ENCODE measurements around the gene COG7. TPM values are rescaled to one million over a fixed set of nuclear protein-coding genes. Genes with fewer than 3 reads are reported as not detected.
A peak's percentile ranks its signal among the peaks of the same experiment; 100 is the strongest.

COG7 gene
- total and polyA plus RNA-seq, 2 donors (not counting 3 experiments of a cell fraction or from before 2014, with no cell fraction given), result 24.1 to 42.0 TPM

DNA sequence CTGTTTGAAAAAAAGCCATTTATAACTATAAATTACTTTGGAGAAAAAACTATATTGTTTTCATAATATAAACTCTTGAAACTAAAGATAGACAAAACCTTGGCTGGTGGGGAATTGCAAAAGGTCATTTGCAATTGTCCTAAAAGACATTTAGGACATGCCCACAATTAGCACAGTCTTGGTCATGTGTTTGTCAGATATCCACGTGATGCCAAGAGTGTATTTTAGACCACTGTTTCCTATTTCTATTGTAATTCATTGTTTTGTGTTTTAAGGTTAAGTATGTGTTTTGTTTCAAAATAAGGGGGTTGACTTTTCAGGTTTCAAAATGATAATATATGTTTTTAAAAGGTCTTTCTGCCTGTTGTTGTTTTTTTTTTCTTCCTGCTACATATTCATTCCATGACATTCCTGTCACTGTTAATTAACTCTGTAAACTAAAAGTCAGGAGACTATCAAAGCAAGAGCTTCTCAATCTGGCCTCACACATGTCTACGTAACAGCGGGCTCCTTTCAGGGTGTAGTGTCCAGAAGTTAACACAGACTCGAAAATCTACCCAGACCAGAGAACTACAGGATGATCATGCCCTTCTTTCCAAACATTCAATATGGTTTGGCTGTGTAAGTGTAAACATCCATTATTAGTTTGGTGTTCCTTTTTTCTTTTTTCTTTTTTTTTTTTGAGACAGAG lies 58.7 kb downstream of the COG7 start:
- intact Hi-C loops (cut with micrococcal nuclease), result loop anchor here (5.0 kb wide), 1 partner anchor 38 kb away; no protein-coding TSS in a partner anchor
- dilution Hi-C loops (cut with MboI; ENCODE audit: extremely low pct_ligation_motif_present, low sequenced_read_pairs), result no loop called here
- no peaks in the 10 kb centered on the region for H4K20me1 ChIP-seq (replicated peaks; ENCODE audit: control insufficient read depth, extremely low read depth, insufficient read depth, low read length)
- H3K27ac ChIP-seq (ENCODE audit: insufficient read depth, low read depth, low read length), result peak overlapping the region; percentile 12
- no peak for TF ChIP-seq POLR2A (IDR thresholded peaks at IDR 0.05; ENCODE audit: low read depth, low read length)
- TF ChIP-seq JUN (IDR thresholded peaks at IDR 0.05; ENCODE audit: borderline replicate concordance, insufficient read depth, insufficient read length, low read depth), result no peak
- TF ChIP-seq GATA2 (IDR thresholded peaks at IDR 0.05; ENCODE audit: insufficient read depth, insufficient read length, low read depth, low read length), result no peak
- TF ChIP-seq, protein P1, sequence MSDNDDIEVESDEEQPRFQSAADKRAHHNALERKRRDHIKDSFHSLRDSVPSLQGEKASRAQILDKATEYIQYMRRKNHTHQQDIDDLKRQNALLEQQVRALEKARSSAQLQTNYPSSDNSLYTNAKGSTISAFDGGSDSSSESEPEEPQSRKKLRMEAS (IDR thresholded peaks at IDR 0.05; ENCODE audit: insufficient read depth, insufficient read length), result peak; percentile 36
- no peak for TF ChIP-seq EZH2 (IDR thresholded peaks at IDR 0.05; ENCODE audit: borderline replicate concordance, low read depth, low read length, severe bottlenecking)
- TF ChIP-seq, protein P2, sequence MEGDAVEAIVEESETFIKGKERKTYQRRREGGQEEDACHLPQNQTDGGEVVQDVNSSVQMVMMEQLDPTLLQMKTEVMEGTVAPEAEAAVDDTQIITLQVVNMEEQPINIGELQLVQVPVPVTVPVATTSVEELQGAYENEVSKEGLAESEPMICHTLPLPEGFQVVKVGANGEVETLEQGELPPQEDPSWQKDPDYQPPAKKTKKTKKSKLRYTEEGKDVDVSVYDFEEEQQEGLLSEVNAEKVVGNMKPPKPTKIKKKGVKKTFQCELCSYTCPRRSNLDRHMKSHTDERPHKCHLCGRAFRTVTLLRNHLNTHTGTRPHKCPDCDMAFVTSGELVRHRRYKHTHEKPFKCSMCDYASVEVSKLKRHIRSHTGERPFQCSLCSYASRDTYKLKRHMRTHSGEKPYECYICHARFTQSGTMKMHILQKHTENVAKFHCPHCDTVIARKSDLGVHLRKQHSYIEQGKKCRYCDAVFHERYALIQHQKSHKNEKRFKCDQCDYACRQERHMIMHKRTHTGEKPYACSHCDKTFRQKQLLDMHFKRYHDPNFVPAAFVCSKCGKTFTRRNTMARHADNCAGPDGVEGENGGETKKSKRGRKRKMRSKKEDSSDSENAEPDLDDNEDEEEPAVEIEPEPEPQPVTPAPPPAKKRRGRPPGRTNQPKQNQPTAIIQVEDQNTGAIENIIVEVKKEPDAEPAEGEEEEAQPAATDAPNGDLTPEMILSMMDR (IDR thresholded peaks at IDR 0.05; ENCODE audit: extremely low read depth in 1 of 2, insufficient read depth in 1 of 2, low read depth in 1 of 2, low read length in 2 of 2), result no peak
- TF ChIP-seq POLR2AphosphoS5 (IDR thresholded peaks at IDR 0.05; ENCODE audit: insufficient read depth, low read depth, low read length), result no peak
- peak; percentile 59 for FAIRE-seq
- no peaks in the 10 kb centered on the region for H3K9me3 ChIP-seq (replicated peaks; ENCODE audit: control insufficient read depth, insufficient read depth, low read length)
- peaks cover 3 to 20% of the 10 kb centered on the region in 2 experiments for H3K36me3 ChIP-seq (ENCODE audit: control insufficient read depth in 2 of 2, extremely low read depth in 1 of 2, insufficient read depth in 2 of 2, low read length in 2 of 2)
- DNase-seq (ENCODE audit: low read depth, low spot score), result peak; percentile 70
- no TSS peak for BruUV-seq (replicated peaks)
- CTCF ChIA-PET, result interaction anchor here (0.5 kb wide), 1 partner anchor 9 kb away, joined by 5 read pairs; no protein-coding TSS in a partner anchor
- no peak overlapping the region for H3K4me3 ChIP-seq (replicated peaks in 1 of 3; ENCODE audit: insufficient read depth in 1 of 3, low read depth in 1 of 3, low read length in 3 of 3)
- no peaks in the 10 kb centered on the region for H3K27me3 ChIP-seq (ENCODE audit: control insufficient read depth in 2 of 2, insufficient read depth in 2 of 2, low read length in 2 of 2)
- POLR2A ChIA-PET, result no interaction called here
- H3K4me2 ChIP-seq (ENCODE audit: insufficient read depth, low read length), result no peak overlapping the region
- no peaks in the 10 kb centered on the region for H3K9me1 ChIP-seq (replicated peaks; ENCODE audit: control insufficient read depth, extremely low read depth, insufficient read depth, low read length)
- peaks cover 15% of the 10 kb centered on the region for H3K4me1 ChIP-seq (ENCODE audit: control insufficient read depth, extremely low read depth, insufficient read depth, low read length)
- H3K9ac ChIP-seq (replicated peaks; ENCODE audit: extremely low read depth, insufficient read depth, low read length), result no peak overlapping the region
- no peak overlapping the region for H2AFZ ChIP-seq (ENCODE audit: low read depth, low read length)
- no peaks in the 10 kb centered on the region for H3K79me2 ChIP-seq (ENCODE audit: control insufficient read depth, insufficient read depth, low read length)
